ENCODE measurements around the gene RSF1.

DNA sequence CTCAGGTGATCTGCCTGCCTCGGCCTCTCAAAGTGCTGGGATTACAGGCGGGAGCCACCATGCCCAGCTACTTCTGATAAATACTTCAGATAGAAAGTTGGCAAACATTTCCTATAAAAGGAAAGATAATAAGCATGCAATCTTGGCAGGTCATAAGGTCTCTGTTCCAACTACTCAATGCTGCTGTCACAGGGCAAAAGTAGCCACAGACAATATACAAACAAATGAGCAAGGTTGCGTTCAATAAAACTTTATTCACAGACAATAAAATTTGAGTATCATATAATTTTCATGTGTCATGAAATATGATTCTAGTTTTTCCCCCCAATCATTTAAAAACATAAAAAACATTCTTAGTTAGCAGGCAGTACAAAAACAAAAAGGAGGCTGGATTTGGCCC lies 129.9 kb downstream of the RSF1 start:
- TF ChIP-seq, protein P1, sequence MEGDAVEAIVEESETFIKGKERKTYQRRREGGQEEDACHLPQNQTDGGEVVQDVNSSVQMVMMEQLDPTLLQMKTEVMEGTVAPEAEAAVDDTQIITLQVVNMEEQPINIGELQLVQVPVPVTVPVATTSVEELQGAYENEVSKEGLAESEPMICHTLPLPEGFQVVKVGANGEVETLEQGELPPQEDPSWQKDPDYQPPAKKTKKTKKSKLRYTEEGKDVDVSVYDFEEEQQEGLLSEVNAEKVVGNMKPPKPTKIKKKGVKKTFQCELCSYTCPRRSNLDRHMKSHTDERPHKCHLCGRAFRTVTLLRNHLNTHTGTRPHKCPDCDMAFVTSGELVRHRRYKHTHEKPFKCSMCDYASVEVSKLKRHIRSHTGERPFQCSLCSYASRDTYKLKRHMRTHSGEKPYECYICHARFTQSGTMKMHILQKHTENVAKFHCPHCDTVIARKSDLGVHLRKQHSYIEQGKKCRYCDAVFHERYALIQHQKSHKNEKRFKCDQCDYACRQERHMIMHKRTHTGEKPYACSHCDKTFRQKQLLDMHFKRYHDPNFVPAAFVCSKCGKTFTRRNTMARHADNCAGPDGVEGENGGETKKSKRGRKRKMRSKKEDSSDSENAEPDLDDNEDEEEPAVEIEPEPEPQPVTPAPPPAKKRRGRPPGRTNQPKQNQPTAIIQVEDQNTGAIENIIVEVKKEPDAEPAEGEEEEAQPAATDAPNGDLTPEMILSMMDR (IDR thresholded peaks at IDR 0.05): no peak
- no peak for TF ChIP-seq POLR2A (IDR thresholded peaks at IDR 0.05)

Data from uterus (tissue), 2 donors.